ENCODE data around the gene AACS. TPM values are rescaled to one million over a fixed set of nuclear protein-coding genes. Genes with fewer than 3 reads are reported as not detected.

Gene AACS
- total and polyA plus RNA-seq, 2 experiments from 2014 or later: 24.2 to 33.2 TPM

DNA sequence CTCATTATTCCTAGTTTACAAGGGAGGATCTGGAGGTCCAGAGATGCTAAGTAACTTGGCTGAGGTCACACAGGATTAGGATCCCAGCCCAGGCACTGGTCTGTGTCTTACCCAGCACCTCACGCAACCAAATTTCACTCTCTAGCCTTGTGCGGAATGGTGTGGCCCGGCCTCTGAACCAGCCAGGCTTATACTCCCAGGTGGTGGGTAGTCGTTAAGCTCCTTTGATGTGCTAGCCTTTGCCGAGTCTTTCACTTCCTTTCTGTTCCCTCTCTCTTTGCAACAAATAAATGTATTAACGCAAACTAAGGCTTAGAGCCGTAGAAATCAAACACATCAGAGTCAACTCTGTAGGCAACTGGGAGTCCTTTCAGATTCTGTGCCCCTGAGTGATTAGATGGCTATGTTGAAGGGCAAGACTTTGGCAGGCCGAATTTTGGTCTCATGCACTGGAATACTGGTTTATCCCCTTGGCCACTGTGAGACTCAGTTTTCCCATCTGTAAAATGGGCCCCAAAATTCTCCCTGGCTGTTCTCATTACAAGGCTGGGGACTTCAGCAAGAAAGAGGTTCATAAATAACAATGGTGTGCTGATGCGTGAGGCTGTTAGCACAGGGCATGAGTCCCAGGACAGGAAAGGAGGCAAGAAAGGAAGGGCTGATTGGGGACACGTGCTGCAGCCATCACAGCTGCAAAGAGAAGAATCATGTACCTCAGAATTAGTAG is 126.3 kb downstream of the AACS start:
- peaks cover 64% of the 10 kb centered on the region for H3K27me3 ChIP-seq

DNA sequence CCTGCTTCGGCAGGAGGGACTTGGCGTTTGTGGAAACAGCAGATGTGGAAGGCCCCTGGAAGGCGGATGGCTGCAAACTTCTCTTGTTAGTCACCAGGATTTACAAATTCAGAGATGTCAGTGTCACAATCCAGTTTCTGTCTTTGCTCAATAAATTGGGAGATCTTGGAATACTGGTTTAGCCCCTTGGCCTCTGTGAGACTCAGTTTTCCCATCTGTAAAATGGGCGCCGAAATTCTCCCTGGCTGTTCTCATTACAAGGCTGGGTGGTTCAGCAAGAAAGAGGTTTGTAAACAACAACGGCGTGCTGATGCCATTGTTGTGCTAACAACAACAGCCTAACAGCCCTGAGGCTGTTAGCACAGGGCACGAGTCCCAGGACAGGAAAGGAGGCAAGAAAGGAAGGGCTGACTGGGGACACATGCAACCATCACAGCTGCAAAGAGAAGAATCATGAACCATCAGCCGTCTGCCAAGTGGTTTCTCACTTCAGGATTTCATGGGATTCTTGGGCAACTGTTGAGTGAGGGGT is 127.5 kb downstream of the AACS start:
- no peak overlapping the region for H3K27ac ChIP-seq
- no peaks in the 10 kb centered on the region for H3K79me2 ChIP-seq
- TF ChIP-seq EZH2phosphoT487 (IDR thresholded peaks at IDR 0.05; ENCODE audit: low read depth, severe bottlenecking, unreplicated experiment) (no peak), EZH2 (IDR thresholded peaks at IDR 0.05; ENCODE audit: borderline replicate concordance) (no peak)
- TF ChIP-seq, protein P1, sequence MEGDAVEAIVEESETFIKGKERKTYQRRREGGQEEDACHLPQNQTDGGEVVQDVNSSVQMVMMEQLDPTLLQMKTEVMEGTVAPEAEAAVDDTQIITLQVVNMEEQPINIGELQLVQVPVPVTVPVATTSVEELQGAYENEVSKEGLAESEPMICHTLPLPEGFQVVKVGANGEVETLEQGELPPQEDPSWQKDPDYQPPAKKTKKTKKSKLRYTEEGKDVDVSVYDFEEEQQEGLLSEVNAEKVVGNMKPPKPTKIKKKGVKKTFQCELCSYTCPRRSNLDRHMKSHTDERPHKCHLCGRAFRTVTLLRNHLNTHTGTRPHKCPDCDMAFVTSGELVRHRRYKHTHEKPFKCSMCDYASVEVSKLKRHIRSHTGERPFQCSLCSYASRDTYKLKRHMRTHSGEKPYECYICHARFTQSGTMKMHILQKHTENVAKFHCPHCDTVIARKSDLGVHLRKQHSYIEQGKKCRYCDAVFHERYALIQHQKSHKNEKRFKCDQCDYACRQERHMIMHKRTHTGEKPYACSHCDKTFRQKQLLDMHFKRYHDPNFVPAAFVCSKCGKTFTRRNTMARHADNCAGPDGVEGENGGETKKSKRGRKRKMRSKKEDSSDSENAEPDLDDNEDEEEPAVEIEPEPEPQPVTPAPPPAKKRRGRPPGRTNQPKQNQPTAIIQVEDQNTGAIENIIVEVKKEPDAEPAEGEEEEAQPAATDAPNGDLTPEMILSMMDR (IDR thresholded peaks at IDR 0.05; ENCODE audit: poor library complexity): no peak
- no peaks in the 10 kb centered on the region for H4K20me1 ChIP-seq (ENCODE audit: insufficient read depth, poor library complexity, severe bottlenecking)
- H3K27me3 ChIP-seq: peaks cover 54% of the 10 kb centered on the region
- WGBS (ENCODE audit: low lambda C conversion rate, missing lambda C conversion rate): 71% methylated on average over 9 of the region's 9 CpGs
- no peaks in the 10 kb centered on the region for H3K9me3 ChIP-seq (ENCODE audit: low read depth)
- no peak overlapping the region for H2AFZ ChIP-seq
- no peak for DNase-seq (ENCODE audit: low spot score)
- H3K4me2 ChIP-seq: no peak overlapping the region
- no peak overlapping the region for H3K4me3 ChIP-seq
- H3K4me1 ChIP-seq (ENCODE audit: insufficient read depth): peaks cover under 1% of the 10 kb centered on the region
- H3K36me3 ChIP-seq (replicated peaks; ENCODE audit: insufficient read depth, low read depth): no peaks in the 10 kb centered on the region
- no peaks in the 10 kb centered on the region for H3K9me2 ChIP-seq (replicated peaks; ENCODE audit: insufficient read depth)

More for the DNA sequence above, 126.3 kb downstream of the AACS start:
- no peak overlapping the region for H3K4me3 ChIP-seq
- 77% methylated on average over 10 of the region's 10 CpGs for WGBS (ENCODE audit: low lambda C conversion rate, missing lambda C conversion rate)
- no peak for DNase-seq (ENCODE audit: low spot score)
- no peaks in the 10 kb centered on the region for H4K20me1 ChIP-seq (ENCODE audit: insufficient read depth, poor library complexity, severe bottlenecking)
- no peaks in the 10 kb centered on the region for H3K9me2 ChIP-seq (replicated peaks; ENCODE audit: insufficient read depth)
- H3K27ac ChIP-seq: no peak overlapping the region
- no peaks in the 10 kb centered on the region for H3K9me3 ChIP-seq (ENCODE audit: low read depth)
- no peaks in the 10 kb centered on the region for H3K79me2 ChIP-seq
- TF ChIP-seq, protein P1 (IDR thresholded peaks at IDR 0.05; ENCODE audit: poor library complexity): no peak
- no peak for TF ChIP-seq EZH2 (IDR thresholded peaks at IDR 0.05; ENCODE audit: borderline replicate concordance)
- TF ChIP-seq EZH2phosphoT487 (IDR thresholded peaks at IDR 0.05; ENCODE audit: low read depth, severe bottlenecking, unreplicated experiment): no peak
- H2AFZ ChIP-seq: no peak overlapping the region
- peaks cover 11% of the 10 kb centered on the region for H3K4me1 ChIP-seq (ENCODE audit: insufficient read depth)
- no peak overlapping the region for H3K4me2 ChIP-seq
- no peaks in the 10 kb centered on the region for H3K36me3 ChIP-seq (replicated peaks; ENCODE audit: insufficient read depth, low read depth)

Small RNA genes lying within 50 kb of the gene (small RNA-seq; reads per million reads assigned to genes)
- not detected for gene AC122688.1

Other genes starting within 250 kb of the AACS start
- gene SCARB1, start 201.6 kb upstream of the AACS start, total RNA-seq: 50.4 and 51.5 TPM in 2 replicates
- 68.1 and 90.0 TPM in 2 replicates for gene SCARB1, start 201.6 kb upstream of the AACS start, polyA plus RNA-seq
- 1,410 and 1,439 TPM in 2 replicates for gene UBC, start 150.8 kb upstream of the AACS start, total RNA-seq
- 1,142 and 1,267 TPM in 2 replicates for gene UBC, start 150.8 kb upstream of the AACS start, polyA plus RNA-seq
- 7.0 and 7.3 TPM in 2 replicates for gene DHX37, start 76.3 kb upstream of the AACS start, total RNA-seq
- 6.1 and 7.2 TPM in 2 replicates for gene DHX37, start 76.3 kb upstream of the AACS start, polyA plus RNA-seq
- 14.1 and 14.6 TPM in 2 replicates for gene BRI3BP, start 71.8 kb upstream of the AACS start, total RNA-seq
- gene BRI3BP, start 71.8 kb upstream of the AACS start, polyA plus RNA-seq: 4.3 and 6.1 TPM in 2 replicates
- gene TMEM132B, start 121.0 kb downstream of the AACS start, total RNA-seq: 0.36 and 0.83 TPM in 2 replicates
- 0.71 and 1.6 TPM in 2 replicates for gene TMEM132B, start 121.0 kb downstream of the AACS start, polyA plus RNA-seq

All from hepatocyte (in vitro differentiated cells).